ENCODE data around the gene CLSTN3.

CLSTN3 gene

GRCh38 chr12:7134396-7135166 lies 4.4 kb downstream of the CLSTN3 start:
- no peak for TF ChIP-seq CTCF (IDR thresholded peaks at IDR 0.05; ENCODE audit: low read length)
- no peak for TF ChIP-seq EZH2 (optimal IDR thresholded peaks at IDR 0.05; ENCODE audit: low read depth, low read length)
- no peak for TF ChIP-seq EZH2phosphoT487 (IDR thresholded peaks at IDR 0.05; ENCODE audit: low read length)
- H2AFZ ChIP-seq (ENCODE audit: low read length) = no peak overlapping the region
- H3K79me2 ChIP-seq (ENCODE audit: low read length) = no peaks in the 10 kb centered on the region
- H4K20me1 ChIP-seq (ENCODE audit: insufficient read depth, low read length) = no peaks in the 10 kb centered on the region
- no peaks in the 10 kb centered on the region for H3K9me2 ChIP-seq (replicated peaks; ENCODE audit: insufficient read depth, low read length)
- no peaks in the 10 kb centered on the region for H3K27me3 ChIP-seq (replicated peaks; ENCODE audit: insufficient read depth, low read length)
- DNase-seq = no peak
- H3F3A ChIP-seq (ENCODE audit: insufficient read depth, low read length) = 0 out of 2 replicates have a peak, but pooled peaks cover 3% of the 10 kb centered on the region
- peaks cover 7% of the 10 kb centered on the region; the same call in 1 of the 2 replicates for H3K4me1 ChIP-seq (ENCODE audit: low read length)
- H3K4me2 ChIP-seq (ENCODE audit: low read depth, low read length) = no peak overlapping the region
- H3K9ac ChIP-seq (ENCODE audit: low read length) = no peak overlapping the region
- no peak overlapping the region for H3K27ac ChIP-seq (ENCODE audit: low read length)
- H3K9me3 ChIP-seq (replicated peaks; ENCODE audit: insufficient read depth, low read length) = no peaks in the 10 kb centered on the region
- H3K36me3 ChIP-seq (replicated peaks; ENCODE audit: insufficient read depth, low read length) = no peaks in the 10 kb centered on the region
- H3K4me3 ChIP-seq (ENCODE audit: low read length) = no peak overlapping the region

- Histone ChIP-seq H2AFZ (ENCODE audit: low read length) (no peak overlapping the region), H3F3A (ENCODE audit: insufficient read depth, low read length) (no peaks in the 10 kb centered on the region), H3K4me1 (ENCODE audit: low read length) (peaks cover 7% of the 10 kb centered on the region; the same call in 1 of the 2 replicates), H3K4me2 (ENCODE audit: low read depth, low read length) (no peak overlapping the region), H3K27ac (ENCODE audit: low read length) (no peak overlapping the region), H4K20me1 (ENCODE audit: insufficient read depth, low read length) (no peaks in the 10 kb centered on the region), H3K9me2 (replicated peaks; ENCODE audit: insufficient read depth, low read length) (no peaks in the 10 kb centered on the region), H3K4me3 (ENCODE audit: low read length) (no peak overlapping the region), H3K9me3 (replicated peaks; ENCODE audit: insufficient read depth, low read length) (no peaks in the 10 kb centered on the region), H3K27me3 (replicated peaks; ENCODE audit: insufficient read depth, low read length) (no peaks in the 10 kb centered on the region), H3K9ac (ENCODE audit: low read length) (no peak overlapping the region), H3K36me3 (replicated peaks; ENCODE audit: insufficient read depth, low read length) (no peaks in the 10 kb centered on the region), H3K79me2 (ENCODE audit: low read length) (no peaks in the 10 kb centered on the region)
- TF ChIP-seq EZH2 (optimal IDR thresholded peaks at IDR 0.05; ENCODE audit: low read depth, low read length) (no peak), EZH2phosphoT487 (IDR thresholded peaks at IDR 0.05; ENCODE audit: low read length) (no peak), CTCF (IDR thresholded peaks at IDR 0.05; ENCODE audit: low read length) (no peak)
- no peak for DNase-seq
Observed at GRCh38 chr12:7136071-7136470, 5.9 kb downstream of the CLSTN3 start.

- no peak overlapping the region for H3K9ac ChIP-seq (ENCODE audit: low read length)
- H3K4me1 ChIP-seq (ENCODE audit: low read length) = peaks cover 2% of the 10 kb centered on the region; the same call in 1 of the 2 replicates
- H3K27ac ChIP-seq (ENCODE audit: low read length) = no peak overlapping the region
- no peak overlapping the region for H2AFZ ChIP-seq (ENCODE audit: low read length)
- no peaks in the 10 kb centered on the region for H3F3A ChIP-seq (ENCODE audit: insufficient read depth, low read length)
- no peaks in the 10 kb centered on the region for H3K79me2 ChIP-seq (ENCODE audit: low read length)
- no peaks in the 10 kb centered on the region for H3K9me2 ChIP-seq (replicated peaks; ENCODE audit: insufficient read depth, low read length)
- DNase-seq = no peak
- no peaks in the 10 kb centered on the region for H4K20me1 ChIP-seq (ENCODE audit: insufficient read depth, low read length)
- no peak overlapping the region for H3K4me2 ChIP-seq (ENCODE audit: low read depth, low read length)
- TF ChIP-seq EZH2 (optimal IDR thresholded peaks at IDR 0.05; ENCODE audit: low read depth, low read length) (no peak), EZH2phosphoT487 (IDR thresholded peaks at IDR 0.05; ENCODE audit: low read length) (no peak)
- H3K9me3 ChIP-seq (replicated peaks; ENCODE audit: insufficient read depth, low read length) = no peaks in the 10 kb centered on the region
- no peaks in the 10 kb centered on the region for H3K27me3 ChIP-seq (replicated peaks; ENCODE audit: insufficient read depth, low read length)
- H3K36me3 ChIP-seq (replicated peaks; ENCODE audit: insufficient read depth, low read length) = no peaks in the 10 kb centered on the region
- H3K4me3 ChIP-seq (ENCODE audit: low read length) = no peak overlapping the region
Observed at GRCh38 chr12:7136676-7137075, 6.5 kb downstream of the CLSTN3 start.

GRCh38 chr12:7137908-7138307 lies 7.7 kb downstream of the CLSTN3 start:
- Histone ChIP-seq H3K36me3 (replicated peaks; ENCODE audit: insufficient read depth, low read length) (no peaks in the 10 kb centered on the region), H3K27me3 (replicated peaks; ENCODE audit: insufficient read depth, low read length) (no peaks in the 10 kb centered on the region), H3K4me2 (ENCODE audit: low read depth, low read length) (no peak overlapping the region), H3K9ac (ENCODE audit: low read length) (no peak overlapping the region), H4K20me1 (ENCODE audit: insufficient read depth, low read length) (no peaks in the 10 kb centered on the region), H3F3A (ENCODE audit: insufficient read depth, low read length) (no peaks in the 10 kb centered on the region), H2AFZ (ENCODE audit: low read length) (no peak overlapping the region), H3K27ac (ENCODE audit: low read length) (no peak overlapping the region), H3K4me3 (ENCODE audit: low read length) (no peak overlapping the region), H3K9me2 (replicated peaks; ENCODE audit: insufficient read depth, low read length) (no peaks in the 10 kb centered on the region), H3K4me1 (ENCODE audit: low read length) (0 out of 2 replicates have a peak, but pooled peaks cover 4% of the 10 kb centered on the region), H3K9me3 (replicated peaks; ENCODE audit: insufficient read depth, low read length) (no peaks in the 10 kb centered on the region), H3K79me2 (ENCODE audit: low read length) (no peaks in the 10 kb centered on the region)
- no peak for TF ChIP-seq CTCF (IDR thresholded peaks at IDR 0.05; ENCODE audit: low read length)
- no peak for TF ChIP-seq EZH2phosphoT487 (IDR thresholded peaks at IDR 0.05; ENCODE audit: low read length)
- TF ChIP-seq EZH2 (optimal IDR thresholded peaks at IDR 0.05; ENCODE audit: low read depth, low read length) = no peak
- DNase-seq = no peak
